Neural cell (in vitro differentiated cells): ENCODE measurements around the gene BMERB1. TPM values are rescaled to one million over a fixed set of nuclear protein-coding genes. Genes with fewer than 3 reads are reported as not detected.

Experiments used
- H2AFZ ChIP-seq: fragments of 200-600, 300-800 bp; sonication (generic), shearing (Covaris generic); 2 replicates; pipeline ENCODE4 v1.6.0; 2014; ENCODE audit warnings: low read depth, mild to moderate bottlenecking, antibody characterized with exemption, low read length, moderate library complexity
- H3F3A ChIP-seq: fragments of 200-600 bp; shearing (Covaris generic); 2 replicates; pipeline ENCODE4 v1.6.1; 2016; ENCODE audit warnings: mild to moderate bottlenecking, moderate library complexity, mixed read lengths, antibody characterized with exemption, low read length; ENCODE audit not compliant: insufficient read depth, poor library complexity, severe bottlenecking
- H3K27ac ChIP-seq: fragments of 200-600, 300-800 bp; sonication (generic), shearing (Covaris generic); 2 replicates; pipeline ENCODE4 v1.5.1; 2014; ENCODE audit warnings: mild to moderate bottlenecking, low read length, moderate library complexity
- H3K27me3 ChIP-seq: fragments of 300-800, 200-600 bp; sonication (generic), shearing (Covaris generic); 2 replicates; pipeline ENCODE4 v1.6.0; 2014; ENCODE audit warnings: mild to moderate bottlenecking, low read depth, low read length, moderate library complexity; ENCODE audit not compliant: insufficient read depth
- H3K36me3 ChIP-seq: fragments of 300-800, 200-600 bp; sonication (generic), shearing (Covaris generic); 2 replicates; pipeline ENCODE4 v1.5.1; 2014; ENCODE audit warnings: mild to moderate bottlenecking, antibody characterized with exemption, low read length, moderate library complexity; ENCODE audit not compliant: insufficient read depth
- H3K4me2 ChIP-seq: fragments of 300-800, 200-600 bp; sonication (generic), shearing (Covaris generic); 2 replicates; pipeline ENCODE4 v1.6.0; 2014; ENCODE audit warnings: mild to moderate bottlenecking, low read length
- H3K4me3 ChIP-seq: fragments of 300-800, 200-600 bp; sonication (generic), shearing (Covaris generic); 2 replicates; pipeline ENCODE4 v1.5.1; 2014; ENCODE audit warnings: mild to moderate bottlenecking, low read length, moderate library complexity
- H3K79me2 ChIP-seq: fragments of 200-600 bp; shearing (Covaris generic); replicated peaks from 2 replicates; pipeline ENCODE4 v1.6.0; 2014; ENCODE audit warnings: mild to moderate bottlenecking, low read length, moderate library complexity; ENCODE audit not compliant: insufficient read depth
- H3K9ac ChIP-seq: fragments of 300-800, 200-600 bp; sonication (generic), shearing (Covaris generic); 2 replicates; pipeline ENCODE4 v1.6.1; 2016; ENCODE audit warnings: mild to moderate bottlenecking, low read length, mixed read lengths
- H3K9me2 ChIP-seq: fragments of 200-600 bp; shearing (Covaris generic); 2 replicates; pipeline ENCODE4 v1.6.1; 2016; ENCODE audit warnings: mild to moderate bottlenecking, low read length, mixed read lengths; ENCODE audit not compliant: insufficient read depth
- H3K9me3 ChIP-seq: fragments of 200-600, 300-800 bp; sonication (generic), shearing (Covaris generic); 2 replicates; pipeline ENCODE4 v1.6.1; 2016; ENCODE audit warnings: mild to moderate bottlenecking, mixed run types, low read length, moderate library complexity, mixed read lengths
- H4K20me1 ChIP-seq: fragments of 200-600 bp; shearing (Covaris generic); 2 replicates; pipeline ENCODE4 v1.6.1; 2016; ENCODE audit warnings: mild to moderate bottlenecking, mixed run types; ENCODE audit not compliant: insufficient read depth
- EP300 ChIP-seq: fragments of 450-650 bp; conservative IDR thresholded peaks from 2 replicates; pipeline ENCODE4 v1.6.1; 2014; ENCODE audit warnings: antibody characterized with exemption, mild to moderate bottlenecking, moderate library complexity; ENCODE audit not compliant: poor library complexity, severe bottlenecking
- EZH2 ChIP-seq: fragments of 200-600, 300-800 bp; shearing (Covaris generic), sonication (generic); IDR thresholded peaks from 2 replicates; pipeline ENCODE4 v1.6.1; 2014; ENCODE audit warnings: antibody characterized with exemption, low read length, borderline replicate concordance, mild to moderate bottlenecking; ENCODE audit not compliant: insufficient read depth, poor library complexity, severe bottlenecking
- MXI1 ChIP-seq: fragments of 450-650 bp; conservative IDR thresholded peaks from 2 replicates; pipeline ENCODE4 v1.6.1; 2014; ENCODE audit warnings: antibody characterized with exemption, mild to moderate bottlenecking; ENCODE audit not compliant: poor library complexity, severe bottlenecking
- POLR2AphosphoS5 ChIP-seq: IDR thresholded peaks from 2 replicates; pipeline ENCODE4 v1.6.1; 2012
- RAD21 ChIP-seq: fragments of 450-650 bp; conservative IDR thresholded peaks from 2 replicates; pipeline ENCODE4 v1.6.1; 2014; ENCODE audit warnings: antibody characterized with exemption, mild to moderate bottlenecking, moderate library complexity
- SMC3 ChIP-seq: fragments of 450-650 bp; conservative IDR thresholded peaks from 2 replicates; pipeline ENCODE4 v1.6.1; 2014; ENCODE audit warnings: antibody characterized with exemption, mild to moderate bottlenecking, moderate library complexity; ENCODE audit not compliant: poor library complexity
- TAF1 ChIP-seq: IDR thresholded peaks from 2 replicates; pipeline ENCODE4 v1.6.1; 2012; ENCODE audit warnings: low read depth
- polyA plus RNA-seq: library from polyadenylated mRNA; depleted of rRNA; stranded (reverse); fragments of >200 nt; gene quantifications from 2 replicates; pipeline ENCODE4 v1.2.3, GENCODE V29; 2014
- TF ChIP-seq, protein P1 (sequence below): fragments of 450-650 bp; IDR thresholded peaks from 2 replicates; pipeline ENCODE4 v1.5.1; 2014; ENCODE audit warnings: antibody characterized with exemption, mild to moderate bottlenecking, moderate library complexity; ENCODE audit not compliant: poor library complexity, severe bottlenecking
- TF ChIP-seq, protein P2 (sequence below): IDR thresholded peaks from 2 replicates; pipeline ENCODE4 v1.6.1; 2012; ENCODE audit warnings: borderline replicate concordance

BMERB1 gene
- polyA plus RNA-seq, 1 donor from 2014 or later, result 149 TPM

DNA sequence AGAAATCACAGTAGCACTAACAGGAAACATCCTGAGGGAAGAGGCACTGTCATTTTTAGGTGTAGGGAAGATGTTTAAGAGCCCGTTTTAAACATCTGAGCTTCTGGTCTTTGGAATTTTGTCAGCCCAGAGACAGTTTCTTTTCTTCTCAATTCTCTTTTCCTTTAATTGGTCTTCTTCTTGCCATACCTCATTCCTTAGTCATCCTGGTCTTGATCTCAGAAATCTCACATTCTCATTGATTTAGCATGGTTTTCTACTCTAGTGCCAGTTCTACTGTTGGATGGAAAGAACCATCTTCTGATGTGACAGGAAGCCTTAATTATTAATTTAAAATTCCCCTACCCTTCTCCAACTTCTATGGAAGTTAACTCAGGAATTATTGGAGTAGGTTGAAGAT, 25.4 kb downstream of the BMERB1 start:
- no peaks in the 10 kb centered on the region for H3K36me3 ChIP-seq
- H3K9me2 ChIP-seq, result no peaks in the 10 kb centered on the region
- no peaks in the 10 kb centered on the region for H4K20me1 ChIP-seq
- no peak overlapping the region for H2AFZ ChIP-seq
- H3K27ac ChIP-seq, result no peak overlapping the region
- peaks cover 4% of the 10 kb centered on the region for H3K79me2 ChIP-seq
- H3K9me3 ChIP-seq, result no peaks in the 10 kb centered on the region
- no peak overlapping the region for H3K4me2 ChIP-seq
- H3K9ac ChIP-seq, result no peak overlapping the region
- no peak for TF ChIP-seq POLR2AphosphoS5
- TF ChIP-seq MXI1, result no peak
- TF ChIP-seq TAF1, result no peak
- TF ChIP-seq, protein P1, sequence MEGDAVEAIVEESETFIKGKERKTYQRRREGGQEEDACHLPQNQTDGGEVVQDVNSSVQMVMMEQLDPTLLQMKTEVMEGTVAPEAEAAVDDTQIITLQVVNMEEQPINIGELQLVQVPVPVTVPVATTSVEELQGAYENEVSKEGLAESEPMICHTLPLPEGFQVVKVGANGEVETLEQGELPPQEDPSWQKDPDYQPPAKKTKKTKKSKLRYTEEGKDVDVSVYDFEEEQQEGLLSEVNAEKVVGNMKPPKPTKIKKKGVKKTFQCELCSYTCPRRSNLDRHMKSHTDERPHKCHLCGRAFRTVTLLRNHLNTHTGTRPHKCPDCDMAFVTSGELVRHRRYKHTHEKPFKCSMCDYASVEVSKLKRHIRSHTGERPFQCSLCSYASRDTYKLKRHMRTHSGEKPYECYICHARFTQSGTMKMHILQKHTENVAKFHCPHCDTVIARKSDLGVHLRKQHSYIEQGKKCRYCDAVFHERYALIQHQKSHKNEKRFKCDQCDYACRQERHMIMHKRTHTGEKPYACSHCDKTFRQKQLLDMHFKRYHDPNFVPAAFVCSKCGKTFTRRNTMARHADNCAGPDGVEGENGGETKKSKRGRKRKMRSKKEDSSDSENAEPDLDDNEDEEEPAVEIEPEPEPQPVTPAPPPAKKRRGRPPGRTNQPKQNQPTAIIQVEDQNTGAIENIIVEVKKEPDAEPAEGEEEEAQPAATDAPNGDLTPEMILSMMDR, result no peak
- no peak for TF ChIP-seq SMC3
- TF ChIP-seq EZH2, result no peak
- TF ChIP-seq RAD21, result no peak
- TF ChIP-seq EP300, result no peak
- TF ChIP-seq, protein P2, sequence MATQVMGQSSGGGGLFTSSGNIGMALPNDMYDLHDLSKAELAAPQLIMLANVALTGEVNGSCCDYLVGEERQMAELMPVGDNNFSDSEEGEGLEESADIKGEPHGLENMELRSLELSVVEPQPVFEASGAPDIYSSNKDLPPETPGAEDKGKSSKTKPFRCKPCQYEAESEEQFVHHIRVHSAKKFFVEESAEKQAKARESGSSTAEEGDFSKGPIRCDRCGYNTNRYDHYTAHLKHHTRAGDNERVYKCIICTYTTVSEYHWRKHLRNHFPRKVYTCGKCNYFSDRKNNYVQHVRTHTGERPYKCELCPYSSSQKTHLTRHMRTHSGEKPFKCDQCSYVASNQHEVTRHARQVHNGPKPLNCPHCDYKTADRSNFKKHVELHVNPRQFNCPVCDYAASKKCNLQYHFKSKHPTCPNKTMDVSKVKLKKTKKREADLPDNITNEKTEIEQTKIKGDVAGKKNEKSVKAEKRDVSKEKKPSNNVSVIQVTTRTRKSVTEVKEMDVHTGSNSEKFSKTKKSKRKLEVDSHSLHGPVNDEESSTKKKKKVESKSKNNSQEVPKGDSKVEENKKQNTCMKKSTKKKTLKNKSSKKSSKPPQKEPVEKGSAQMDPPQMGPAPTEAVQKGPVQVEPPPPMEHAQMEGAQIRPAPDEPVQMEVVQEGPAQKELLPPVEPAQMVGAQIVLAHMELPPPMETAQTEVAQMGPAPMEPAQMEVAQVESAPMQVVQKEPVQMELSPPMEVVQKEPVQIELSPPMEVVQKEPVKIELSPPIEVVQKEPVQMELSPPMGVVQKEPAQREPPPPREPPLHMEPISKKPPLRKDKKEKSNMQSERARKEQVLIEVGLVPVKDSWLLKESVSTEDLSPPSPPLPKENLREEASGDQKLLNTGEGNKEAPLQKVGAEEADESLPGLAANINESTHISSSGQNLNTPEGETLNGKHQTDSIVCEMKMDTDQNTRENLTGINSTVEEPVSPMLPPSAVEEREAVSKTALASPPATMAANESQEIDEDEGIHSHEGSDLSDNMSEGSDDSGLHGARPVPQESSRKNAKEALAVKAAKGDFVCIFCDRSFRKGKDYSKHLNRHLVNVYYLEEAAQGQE, result no peak
- no peaks in the 10 kb centered on the region for H3F3A ChIP-seq
- no peak overlapping the region for H3K4me3 ChIP-seq
- no peaks in the 10 kb centered on the region for H3K27me3 ChIP-seq

DNA sequence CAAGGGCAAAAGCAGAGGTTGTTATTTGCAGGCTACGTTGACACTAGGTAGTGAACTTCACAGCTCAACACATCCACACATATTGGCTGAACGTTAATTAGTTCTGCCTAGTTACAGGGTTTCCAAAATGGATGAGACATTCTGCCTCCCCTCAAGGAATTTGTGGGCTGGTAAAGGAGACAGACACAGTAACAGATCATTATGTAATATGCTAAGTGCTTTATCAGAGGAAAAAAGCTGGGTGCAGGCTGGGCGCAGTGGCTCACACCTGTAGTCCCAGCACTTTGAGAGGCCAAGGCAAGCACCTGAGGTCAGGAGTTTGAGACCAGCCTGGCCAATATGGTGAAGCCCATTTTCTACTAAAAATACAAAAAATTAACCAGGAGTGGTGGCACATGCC, 26.2 kb downstream of the BMERB1 start:
- H4K20me1 ChIP-seq, result no peaks in the 10 kb centered on the region
- no peak overlapping the region for H2AFZ ChIP-seq
- no peaks in the 10 kb centered on the region for H3K36me3 ChIP-seq
- no peaks in the 10 kb centered on the region for H3F3A ChIP-seq
- H3K79me2 ChIP-seq, result peaks cover 4% of the 10 kb centered on the region
- no peak overlapping the region for H3K4me2 ChIP-seq
- H3K9me2 ChIP-seq, result no peaks in the 10 kb centered on the region
- no peak overlapping the region for H3K27ac ChIP-seq
- no peak overlapping the region for H3K9ac ChIP-seq
- H3K9me3 ChIP-seq, result no peaks in the 10 kb centered on the region
- H3K4me3 ChIP-seq, result no peak overlapping the region
- TF ChIP-seq TAF1 (no peak), POLR2AphosphoS5 (no peak), EZH2 (no peak)
- TF ChIP-seq, protein P2, result no peak
- no peaks in the 10 kb centered on the region for H3K27me3 ChIP-seq
